K562 (cell line): Measurements from ENCODE around the gene RPP14. TPM values are rescaled to one million over a fixed set of nuclear protein-coding genes. Genes with fewer than 3 reads are reported as not detected.

Experiments used
- ATAC-seq: fragments of 200-7000 bp; cut with Tn5 transposase; 3 replicates; pipeline ENCODE4 v1.9.1; 2020; ENCODE audit warnings: moderate library complexity
- BruUV-seq: library from RNA; stranded (reverse); fragments of 400-500 nt; replicated peaks from 2 replicates; lab custom pipeline; 2021; lab: Mats Ljungman, UMichigan
- CTCF ChIA-PET: fragments of 300-600 bp; formaldehyde crosslinking; extraction: SDS; loops from one replicate; lab custom pipeline; 2021; ENCODE audit warnings: low intra/inter-chr PET ratio; lab: Yijun Ruan, JAX
- POLR2A ChIA-PET: fragments of 300-600, 350-650 bp; sonication (Branson Sonifier 250); formaldehyde crosslinking; extraction: SDS; loops from one replicate; lab custom pipeline; 2021; ENCODE audit warnings: antibody characterized with exemption, inconsistent platforms; lab: Yijun Ruan, JAX
- DNase-seq, 4 experiments: peaks; one replicate each; pipeline versions ENCODE4 v3.0.0 to v3.0.0-alpha.2; 2011 to 2018; ENCODE audit warnings: low spot score in 3 of 4, mixed read lengths in 3 of 4; ENCODE audit errors: extremely low read depth in 1 of 4
- FAIRE-seq: peaks from 2 replicates; lab custom pipeline; 2011; peaks lifted over from hg19 to GRCh38; lab: Jason Lieb, UNC
- H2AFZ ChIP-seq: 2 replicates; pipeline ENCODE4 v1.6.0; 2011; ENCODE audit warnings: low read depth, low read length, control low read depth, inconsistent platforms
- H3K27ac ChIP-seq: fragments of 200-600 bp; 3 replicates; pipeline ENCODE4 v1.8.0; 2011; ENCODE audit warnings: low read depth, mild to moderate bottlenecking, control low read depth, inconsistent platforms, low read length, moderate library complexity, mixed read lengths; ENCODE audit errors: extremely low read depth
- H3K27me3 ChIP-seq, 2 experiments: fragments of 300-600 bp in 1 of 2; 2 replicates in 1 of 2; 3 replicates in 1 of 2; pipeline versions ENCODE4 v1.6.0 to v1.8.0; 2011; ENCODE audit warnings: inconsistent platforms in 2 of 2, low read length in 2 of 2, mild to moderate bottlenecking in 1 of 2, mixed read lengths in 1 of 2, moderate library complexity in 1 of 2; ENCODE audit not compliant: control insufficient read depth in 2 of 2, insufficient read depth in 2 of 2
- H3K36me3 ChIP-seq: fragments of 300-600 bp; 3 replicates; pipeline ENCODE4 v1.8.0; 2011; ENCODE audit warnings: mild to moderate bottlenecking, low read length, inconsistent platforms; ENCODE audit not compliant: control insufficient read depth, insufficient read depth
- H3K4me1 ChIP-seq, 2 experiments: fragments of 200-600 bp in 1 of 2; replicated peaks in 1 of 2; 2 replicates in 1 of 2; 3 replicates in 1 of 2; pipeline versions ENCODE4 v1.5.1 to v1.8.0; 2011; ENCODE audit warnings: inconsistent platforms in 2 of 2, low read length in 2 of 2, mild to moderate bottlenecking in 1 of 2, mixed read lengths in 1 of 2, moderate library complexity in 1 of 2; ENCODE audit not compliant: control insufficient read depth in 2 of 2, insufficient read depth in 2 of 2
- H3K4me2 ChIP-seq: 2 replicates; pipeline ENCODE4 v1.6.1; 2011; ENCODE audit warnings: low read length, control low read depth, inconsistent platforms, mixed read lengths; ENCODE audit not compliant: insufficient read depth
- H3K4me3 ChIP-seq: fragments of 200-600 bp; sonication (generic), shearing (Covaris generic); 2 replicates; pipeline ENCODE4 v1.5.1; 2016; ENCODE audit warnings: control low read depth, inconsistent platforms
- H3K79me2 ChIP-seq: fragments of 200-600 bp; 3 replicates; pipeline ENCODE4 v1.8.0; 2011; ENCODE audit warnings: low read length, inconsistent platforms; ENCODE audit not compliant: control insufficient read depth, insufficient read depth
- H3K9ac ChIP-seq, 2 experiments: 2 replicates each; pipeline versions ENCODE4 v1.6.0 to v1.6.1; 2011; ENCODE audit warnings: low read depth in 2 of 2, low read length in 2 of 2, control low read depth in 1 of 2, inconsistent platforms in 1 of 2, mild to moderate bottlenecking in 1 of 2, mixed read lengths in 1 of 2; ENCODE audit not compliant: insufficient read depth in 1 of 2
- H3K9me1 ChIP-seq: one replicate; pipeline ENCODE4 v1.6.0; 2011; ENCODE audit warnings: inconsistent platforms, mild to moderate bottlenecking, low read length, moderate library complexity; ENCODE audit not compliant: control insufficient read depth, insufficient read depth
- H3K9me3 ChIP-seq: replicated peaks from 2 replicates; pipeline ENCODE4 v1.5.1; 2011; ENCODE audit warnings: low read depth, low read length, inconsistent platforms; ENCODE audit not compliant: control insufficient read depth, insufficient read depth
- H4K20me1 ChIP-seq: replicated peaks from 2 replicates; pipeline ENCODE4 v1.6.1; 2011; ENCODE audit warnings: low read length, inconsistent platforms, mixed read lengths; ENCODE audit not compliant: control insufficient read depth, insufficient read depth
- CHD1 ChIP-seq: fragments of 200-600 bp; sonication (generic); IDR thresholded peaks from one replicate; pipeline ENCODE4 v1.6.1; 2012; ENCODE audit warnings: mild to moderate bottlenecking, moderate library complexity, low read length, inconsistent platforms
- HEY1 ChIP-seq: fragments of 250-450 bp; sonication (Bioruptor Pico); IDR thresholded peaks from 2 replicates; pipeline ENCODE4 v1.5.0; 2020; ENCODE audit warnings: mild to moderate bottlenecking, moderate library complexity, borderline replicate concordance
- NR2F6 ChIP-seq: fragments of 450-650 bp; formaldehyde crosslinking; IDR thresholded peaks from 2 replicates; pipeline ENCODE4 v1.4.0; 2020; ENCODE audit warnings: mild to moderate bottlenecking
- ZNF121 ChIP-seq: sonication (generic); formaldehyde crosslinking; conservative IDR thresholded peaks from 2 replicates; pipeline ENCODE4 v1.8.0; 2022; ENCODE audit warnings: missing genetic modification reagents
- WGBS: fragments of 100-300 bp; shearing (Covaris generic); methylation state at CpG from one replicate; pipeline ENCODE4 v1.1.6; 2016; ENCODE audit warnings: low coverage, mixed read lengths; ENCODE audit not compliant: insufficient coverage; ENCODE audit errors: missing lambda C conversion rate; 5-methylcytosine and 5-hydroxymethylcytosine counted together
- in situ Hi-C: fragments of 300-500 bp; cut with MboI; formaldehyde crosslinking; loops from 4 replicates; pipeline ENCODE4 v1.15.0; 2018; ENCODE audit warnings: inconsistent platforms, mixed read lengths
- intact Hi-C: fragments of 100-400 bp; cut with micrococcal nuclease; formaldehyde crosslinking; loops from 2 replicates; pipeline ENCODE4 v1.14.2; 2022
- polyA plus RNA-seq, 8 experiments: library from polyadenylated mRNA; depleted of rRNA in 4 of 8; stranded (reverse) in 5 of 8; unstranded in 3 of 8; fragments of >200 nt; fragmentation: Nextera tagmentation in 2 of 8; fragmentation: Illumina TruSeq in 1 of 8; extraction: Ambion mirVana in 2 of 8; extraction: Trizol in 1 of 8; gene quantifications; 2 replicates each; pipeline versions ENCODE4 v1.2.1 to v1.2.3, GENCODE V29; 2011 to 2014; ENCODE audit warnings: inconsistent platforms in 1 of 8, missing spikeins in 1 of 8
- total RNA-seq, 7 experiments: library from RNA; depleted of rRNA in 6 of 7; stranded (reverse); fragments of >200 nt in 6 of 7; fragmentation: Illumina TruSeq in 2 of 7; extraction: Trizol in 2 of 7; gene quantifications; 2 replicates each; pipeline versions ENCODE4 v1.2.1 to v1.2.3, GENCODE V29; 2011 to 2021; ENCODE audit warnings: low replicate concordance in 1 of 7
- TF ChIP-seq, protein P1 (sequence below): fragments of 450-650 bp; IDR thresholded peaks from 2 replicates; pipeline ENCODE4 v1.6.1; 2016; ENCODE audit warnings: low read depth, mild to moderate bottlenecking, moderate library complexity
- TF ChIP-seq, protein P2 (sequence below): sonication (generic); formaldehyde crosslinking; IDR thresholded peaks from 2 replicates; pipeline ENCODE4 v1.8.0; 2022; ENCODE audit warnings: mild to moderate bottlenecking, missing genetic modification reagents

Gene RPP14
- total and polyA plus RNA-seq, 9 of the 15 experiments (the other 6 are each of a cell fraction or from before 2014, with no cell fraction given), result 13.5 to 20.8 (median 15.4) TPM

DNA sequence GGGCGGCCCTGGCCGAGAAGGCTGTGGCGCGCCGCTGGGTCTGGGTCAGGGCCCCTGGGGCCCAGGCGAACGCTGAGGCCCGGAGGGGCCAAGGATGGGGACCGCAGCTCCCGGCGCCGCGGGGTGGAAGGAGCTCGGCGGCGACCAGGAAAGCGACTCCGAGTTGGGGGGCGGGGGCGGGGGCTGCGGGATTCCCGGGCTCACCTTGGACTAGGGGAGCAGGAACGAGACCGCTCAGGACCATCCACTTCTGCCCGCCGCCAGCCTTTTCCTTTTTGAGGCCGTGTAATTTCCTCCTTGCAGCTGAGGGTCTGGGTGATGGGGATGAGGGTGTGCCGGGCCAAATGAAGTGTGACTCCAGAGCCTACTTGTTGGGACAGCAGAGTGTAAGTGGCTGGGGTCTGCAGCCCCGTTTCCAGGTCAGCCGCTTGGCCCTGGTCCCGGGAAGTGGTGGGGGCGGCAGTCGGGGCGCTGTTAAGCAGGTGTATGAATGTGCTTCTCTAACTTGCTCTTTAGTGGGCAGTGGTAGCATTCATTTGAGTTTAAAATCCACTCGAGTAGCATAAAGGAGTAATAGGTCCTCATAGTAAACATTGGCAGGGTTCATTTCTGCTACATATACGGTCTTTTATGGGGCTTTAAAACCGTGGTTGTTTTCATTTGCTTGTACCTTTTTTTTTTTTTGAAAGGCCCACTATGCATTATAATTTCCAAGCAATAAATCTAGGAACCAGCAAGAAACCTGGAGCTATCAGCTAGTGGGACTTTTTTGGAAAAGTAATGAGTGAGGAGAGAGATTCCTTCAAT lies 27.4 kb downstream of the RPP14 start (continued):
- TF ChIP-seq HEY1 (CRISPR knock-in tag), result no peak

DNA sequence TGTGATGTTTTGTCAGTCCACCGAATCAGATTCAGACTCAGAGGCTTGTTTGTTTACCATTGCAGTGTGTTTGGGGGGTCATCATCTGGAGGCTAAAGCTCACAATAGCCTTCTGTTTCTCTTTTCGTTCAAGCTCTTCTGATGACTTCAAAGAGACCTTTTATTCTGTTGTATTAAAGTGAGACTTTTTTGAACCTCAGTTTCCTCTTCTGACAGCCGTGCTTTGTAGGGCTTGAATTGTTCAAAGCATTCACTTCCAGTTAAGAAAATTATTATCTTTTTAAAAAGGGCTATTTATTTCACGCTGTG lies 27.9 kb downstream of the RPP14 start:
- ChIA-PET POLR2A (interaction anchor here (1.3 to 2.2 kb wide), 2 partner anchors 14 to 17 kb away, joined by 4 to 5 read pairs; no protein-coding TSS in a partner anchor), CTCF (no interaction called here)
- WGBS, result 3% methylated on average over 4 of the region's 4 CpGs
- DNase-seq (no peak), ATAC-seq (no peak), FAIRE-seq (no peak)
- Histone ChIP-seq H4K20me1 (no peaks in the 10 kb centered on the region), H3K9ac (peak overlapping the region; percentile 50 to 63; a peak in 3 of 4 replicates), H2AFZ (no peak overlapping the region), H3K4me2 (peak overlapping the region; percentile 90), H3K9me1 (no peaks in the 10 kb centered on the region), H3K27me3 (no peaks in the 10 kb centered on the region), H3K9me3 (no peaks in the 10 kb centered on the region), H3K4me3 (peak overlapping the region; percentile 72), H3K4me1 (peaks cover 16 to 20% of the 10 kb centered on the region in 2 experiments; a peak in 4 of 5 replicates), H3K79me2 (peaks cover 28% of the 10 kb centered on the region), H3K36me3 (no peaks in the 10 kb centered on the region), H3K27ac (peak overlapping the region; percentile 64)
- in situ Hi-C loops, result no loop called here
- no TSS peak for BruUV-seq
- intact Hi-C loops, result no loop called here
- TF ChIP-seq CHD1 (no peak), ZNF121 (CRISPR knock-in tag) (no peak), NR2F6 (no peak)
- TF ChIP-seq, protein P1, sequence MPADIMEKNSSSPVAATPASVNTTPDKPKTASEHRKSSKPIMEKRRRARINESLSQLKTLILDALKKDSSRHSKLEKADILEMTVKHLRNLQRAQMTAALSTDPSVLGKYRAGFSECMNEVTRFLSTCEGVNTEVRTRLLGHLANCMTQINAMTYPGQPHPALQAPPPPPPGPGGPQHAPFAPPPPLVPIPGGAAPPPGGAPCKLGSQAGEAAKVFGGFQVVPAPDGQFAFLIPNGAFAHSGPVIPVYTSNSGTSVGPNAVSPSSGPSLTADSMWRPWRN, result no peak
- TF ChIP-seq, protein P2, sequence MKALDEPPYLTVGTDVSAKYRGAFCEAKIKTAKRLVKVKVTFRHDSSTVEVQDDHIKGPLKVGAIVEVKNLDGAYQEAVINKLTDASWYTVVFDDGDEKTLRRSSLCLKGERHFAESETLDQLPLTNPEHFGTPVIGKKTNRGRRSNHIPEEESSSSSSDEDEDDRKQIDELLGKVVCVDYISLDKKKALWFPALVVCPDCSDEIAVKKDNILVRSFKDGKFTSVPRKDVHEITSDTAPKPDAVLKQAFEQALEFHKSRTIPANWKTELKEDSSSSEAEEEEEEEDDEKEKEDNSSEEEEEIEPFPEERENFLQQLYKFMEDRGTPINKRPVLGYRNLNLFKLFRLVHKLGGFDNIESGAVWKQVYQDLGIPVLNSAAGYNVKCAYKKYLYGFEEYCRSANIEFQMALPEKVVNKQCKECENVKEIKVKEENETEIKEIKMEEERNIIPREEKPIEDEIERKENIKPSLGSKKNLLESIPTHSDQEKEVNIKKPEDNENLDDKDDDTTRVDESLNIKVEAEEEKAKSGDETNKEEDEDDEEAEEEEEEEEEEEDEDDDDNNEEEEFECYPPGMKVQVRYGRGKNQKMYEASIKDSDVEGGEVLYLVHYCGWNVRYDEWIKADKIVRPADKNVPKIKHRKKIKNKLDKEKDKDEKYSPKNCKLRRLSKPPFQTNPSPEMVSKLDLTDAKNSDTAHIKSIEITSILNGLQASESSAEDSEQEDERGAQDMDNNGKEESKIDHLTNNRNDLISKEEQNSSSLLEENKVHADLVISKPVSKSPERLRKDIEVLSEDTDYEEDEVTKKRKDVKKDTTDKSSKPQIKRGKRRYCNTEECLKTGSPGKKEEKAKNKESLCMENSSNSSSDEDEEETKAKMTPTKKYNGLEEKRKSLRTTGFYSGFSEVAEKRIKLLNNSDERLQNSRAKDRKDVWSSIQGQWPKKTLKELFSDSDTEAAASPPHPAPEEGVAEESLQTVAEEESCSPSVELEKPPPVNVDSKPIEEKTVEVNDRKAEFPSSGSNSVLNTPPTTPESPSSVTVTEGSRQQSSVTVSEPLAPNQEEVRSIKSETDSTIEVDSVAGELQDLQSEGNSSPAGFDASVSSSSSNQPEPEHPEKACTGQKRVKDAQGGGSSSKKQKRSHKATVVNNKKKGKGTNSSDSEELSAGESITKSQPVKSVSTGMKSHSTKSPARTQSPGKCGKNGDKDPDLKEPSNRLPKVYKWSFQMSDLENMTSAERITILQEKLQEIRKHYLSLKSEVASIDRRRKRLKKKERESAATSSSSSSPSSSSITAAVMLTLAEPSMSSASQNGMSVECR (CRISPR knock-in tag), result no peak
